ENCODE measurements around the gene SOHLH2.

Gene SOHLH2

GRCh38 chr13:36133950-36134626 is 80.3 kb downstream of the SOHLH2 start:
- DNase-seq (ENCODE audit: insufficient read length, low spot score) (no peak), FAIRE-seq (no peak)

GRCh38 chr13:36132376-36132775 is 82.0 kb downstream of the SOHLH2 start:
- DNase-seq (ENCODE audit: insufficient read length, low spot score): no peak
- no peak for FAIRE-seq

GRCh38 chr13:36131931-36132297 is 82.4 kb downstream of the SOHLH2 start:
- no peak for DNase-seq (ENCODE audit: insufficient read length, low spot score)
- FAIRE-seq: no peak

- no peak for FAIRE-seq
- DNase-seq (ENCODE audit: insufficient read length, low spot score): peak; percentile 2
Observed at GRCh38 chr13:36131222-36131930, 83.0 kb downstream of the SOHLH2 start, which contains the start of gene DCLK1. DCLK1 (minus strand) TSS chr13:36131382.

GRCh38 chr13:36130552-36131221 is 83.7 kb downstream of the SOHLH2 start:
- DNase-seq (ENCODE audit: insufficient read length, low spot score) (no peak), FAIRE-seq (no peak)

- no peak for DNase-seq (ENCODE audit: insufficient read length, low spot score)
- no peak for FAIRE-seq
Observed at GRCh38 chr13:36130193-36130551, 84.2 kb downstream of the SOHLH2 start.

- FAIRE-seq (no peak), DNase-seq (ENCODE audit: insufficient read length, low spot score) (no peak)
Observed at GRCh38 chr13:36129539-36129938, 84.8 kb downstream of the SOHLH2 start.

- DNase-seq (ENCODE audit: insufficient read length, low spot score) (no peak), FAIRE-seq (no peak)
Observed at GRCh38 chr13:36126491-36126890, 87.9 kb downstream of the SOHLH2 start.

GRCh38 chr13:36125841-36126240 is 88.5 kb downstream of the SOHLH2 start:
- FAIRE-seq (no peak), DNase-seq (ENCODE audit: insufficient read length, low spot score) (no peak)

- no peak for DNase-seq (ENCODE audit: insufficient read length, low spot score)
- no peak for FAIRE-seq
Observed at GRCh38 chr13:36124236-36124822, 90.0 kb downstream of the SOHLH2 start.
